ENCODE measurements around the gene SMCO4.

DNA sequence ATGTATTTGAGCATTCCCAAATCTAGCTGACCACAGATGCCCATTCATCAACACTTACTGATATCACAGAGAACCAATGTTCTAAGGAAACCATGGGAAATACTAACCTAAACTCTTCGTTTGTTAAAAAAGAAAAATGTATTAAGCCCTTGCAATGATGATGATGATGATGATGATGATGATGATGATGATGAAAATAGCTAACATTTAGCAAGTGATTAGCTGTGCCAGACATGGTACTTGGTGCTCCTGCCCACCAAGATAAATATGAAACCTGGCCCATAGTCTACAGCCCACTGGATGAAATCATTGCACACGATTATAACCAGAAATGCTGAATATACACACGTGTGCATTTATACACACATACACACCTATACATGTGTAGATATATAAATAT lies 37.5 kb downstream of the SMCO4 start:
- TF ChIP-seq, protein P1, sequence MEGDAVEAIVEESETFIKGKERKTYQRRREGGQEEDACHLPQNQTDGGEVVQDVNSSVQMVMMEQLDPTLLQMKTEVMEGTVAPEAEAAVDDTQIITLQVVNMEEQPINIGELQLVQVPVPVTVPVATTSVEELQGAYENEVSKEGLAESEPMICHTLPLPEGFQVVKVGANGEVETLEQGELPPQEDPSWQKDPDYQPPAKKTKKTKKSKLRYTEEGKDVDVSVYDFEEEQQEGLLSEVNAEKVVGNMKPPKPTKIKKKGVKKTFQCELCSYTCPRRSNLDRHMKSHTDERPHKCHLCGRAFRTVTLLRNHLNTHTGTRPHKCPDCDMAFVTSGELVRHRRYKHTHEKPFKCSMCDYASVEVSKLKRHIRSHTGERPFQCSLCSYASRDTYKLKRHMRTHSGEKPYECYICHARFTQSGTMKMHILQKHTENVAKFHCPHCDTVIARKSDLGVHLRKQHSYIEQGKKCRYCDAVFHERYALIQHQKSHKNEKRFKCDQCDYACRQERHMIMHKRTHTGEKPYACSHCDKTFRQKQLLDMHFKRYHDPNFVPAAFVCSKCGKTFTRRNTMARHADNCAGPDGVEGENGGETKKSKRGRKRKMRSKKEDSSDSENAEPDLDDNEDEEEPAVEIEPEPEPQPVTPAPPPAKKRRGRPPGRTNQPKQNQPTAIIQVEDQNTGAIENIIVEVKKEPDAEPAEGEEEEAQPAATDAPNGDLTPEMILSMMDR (IDR thresholded peaks at IDR 0.05): no peak
- TF ChIP-seq SIN3A (IDR thresholded peaks at IDR 0.05; ENCODE audit: borderline replicate concordance, insufficient read depth, low read depth, low read length) (no peak), POLR2AphosphoS5 (IDR thresholded peaks at IDR 0.05; ENCODE audit: low read depth, low read length) (no peak)
- TF ChIP-seq, protein P2, sequence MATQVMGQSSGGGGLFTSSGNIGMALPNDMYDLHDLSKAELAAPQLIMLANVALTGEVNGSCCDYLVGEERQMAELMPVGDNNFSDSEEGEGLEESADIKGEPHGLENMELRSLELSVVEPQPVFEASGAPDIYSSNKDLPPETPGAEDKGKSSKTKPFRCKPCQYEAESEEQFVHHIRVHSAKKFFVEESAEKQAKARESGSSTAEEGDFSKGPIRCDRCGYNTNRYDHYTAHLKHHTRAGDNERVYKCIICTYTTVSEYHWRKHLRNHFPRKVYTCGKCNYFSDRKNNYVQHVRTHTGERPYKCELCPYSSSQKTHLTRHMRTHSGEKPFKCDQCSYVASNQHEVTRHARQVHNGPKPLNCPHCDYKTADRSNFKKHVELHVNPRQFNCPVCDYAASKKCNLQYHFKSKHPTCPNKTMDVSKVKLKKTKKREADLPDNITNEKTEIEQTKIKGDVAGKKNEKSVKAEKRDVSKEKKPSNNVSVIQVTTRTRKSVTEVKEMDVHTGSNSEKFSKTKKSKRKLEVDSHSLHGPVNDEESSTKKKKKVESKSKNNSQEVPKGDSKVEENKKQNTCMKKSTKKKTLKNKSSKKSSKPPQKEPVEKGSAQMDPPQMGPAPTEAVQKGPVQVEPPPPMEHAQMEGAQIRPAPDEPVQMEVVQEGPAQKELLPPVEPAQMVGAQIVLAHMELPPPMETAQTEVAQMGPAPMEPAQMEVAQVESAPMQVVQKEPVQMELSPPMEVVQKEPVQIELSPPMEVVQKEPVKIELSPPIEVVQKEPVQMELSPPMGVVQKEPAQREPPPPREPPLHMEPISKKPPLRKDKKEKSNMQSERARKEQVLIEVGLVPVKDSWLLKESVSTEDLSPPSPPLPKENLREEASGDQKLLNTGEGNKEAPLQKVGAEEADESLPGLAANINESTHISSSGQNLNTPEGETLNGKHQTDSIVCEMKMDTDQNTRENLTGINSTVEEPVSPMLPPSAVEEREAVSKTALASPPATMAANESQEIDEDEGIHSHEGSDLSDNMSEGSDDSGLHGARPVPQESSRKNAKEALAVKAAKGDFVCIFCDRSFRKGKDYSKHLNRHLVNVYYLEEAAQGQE (IDR thresholded peaks at IDR 0.05; ENCODE audit: insufficient read depth in 1 of 2, low read depth in 2 of 2, low read length in 1 of 2): no peak

Measured in Panc1 (cell line).